Fibroblast of pulmonary artery (primary cell): Measurements from ENCODE around the gene RPL34.

Experiments used
- DNase-seq: peaks from one replicate; pipeline ENCODE4 v3.0.0-alpha.2; 2010; ENCODE audit warnings: low read depth
- H3K4me3 ChIP-seq: replicated peaks from 2 replicates; pipeline ENCODE4 v1.5.1; 2011; ENCODE audit warnings: low read depth, mild to moderate bottlenecking, control low read depth, low read length, moderate library complexity
- TF ChIP-seq, protein P1 (sequence below): IDR thresholded peaks from 2 replicates; pipeline ENCODE4 v1.5.1; 2011; ENCODE audit warnings: mild to moderate bottlenecking, control low read depth, low read length, inconsistent platforms; ENCODE audit errors: missing control alignments

RPL34 gene

DNA sequence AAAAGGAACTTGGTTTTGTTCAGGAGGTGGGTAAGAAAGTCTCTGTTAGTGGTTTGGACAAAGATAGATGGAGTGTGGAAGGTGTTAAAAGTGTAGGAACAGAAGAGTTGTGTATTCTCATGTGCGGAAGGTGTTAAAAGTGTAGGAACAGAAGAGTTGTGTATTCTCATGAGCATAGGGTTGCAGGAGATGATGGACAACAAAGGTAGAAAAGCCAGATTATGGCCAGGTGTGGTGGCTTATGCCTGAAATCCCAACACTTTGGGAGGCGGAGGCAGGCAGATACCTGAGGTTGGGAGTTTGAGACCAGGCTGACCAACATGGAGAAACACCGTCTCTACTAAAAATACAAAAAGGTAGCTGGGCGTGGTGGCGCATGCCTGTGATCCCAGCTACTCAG lies 2.5 kb downstream of the RPL34 start:
- no peak overlapping the region for H3K4me3 ChIP-seq
- TF ChIP-seq, protein P1, sequence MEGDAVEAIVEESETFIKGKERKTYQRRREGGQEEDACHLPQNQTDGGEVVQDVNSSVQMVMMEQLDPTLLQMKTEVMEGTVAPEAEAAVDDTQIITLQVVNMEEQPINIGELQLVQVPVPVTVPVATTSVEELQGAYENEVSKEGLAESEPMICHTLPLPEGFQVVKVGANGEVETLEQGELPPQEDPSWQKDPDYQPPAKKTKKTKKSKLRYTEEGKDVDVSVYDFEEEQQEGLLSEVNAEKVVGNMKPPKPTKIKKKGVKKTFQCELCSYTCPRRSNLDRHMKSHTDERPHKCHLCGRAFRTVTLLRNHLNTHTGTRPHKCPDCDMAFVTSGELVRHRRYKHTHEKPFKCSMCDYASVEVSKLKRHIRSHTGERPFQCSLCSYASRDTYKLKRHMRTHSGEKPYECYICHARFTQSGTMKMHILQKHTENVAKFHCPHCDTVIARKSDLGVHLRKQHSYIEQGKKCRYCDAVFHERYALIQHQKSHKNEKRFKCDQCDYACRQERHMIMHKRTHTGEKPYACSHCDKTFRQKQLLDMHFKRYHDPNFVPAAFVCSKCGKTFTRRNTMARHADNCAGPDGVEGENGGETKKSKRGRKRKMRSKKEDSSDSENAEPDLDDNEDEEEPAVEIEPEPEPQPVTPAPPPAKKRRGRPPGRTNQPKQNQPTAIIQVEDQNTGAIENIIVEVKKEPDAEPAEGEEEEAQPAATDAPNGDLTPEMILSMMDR: no peak
- no peak for DNase-seq

DNA sequence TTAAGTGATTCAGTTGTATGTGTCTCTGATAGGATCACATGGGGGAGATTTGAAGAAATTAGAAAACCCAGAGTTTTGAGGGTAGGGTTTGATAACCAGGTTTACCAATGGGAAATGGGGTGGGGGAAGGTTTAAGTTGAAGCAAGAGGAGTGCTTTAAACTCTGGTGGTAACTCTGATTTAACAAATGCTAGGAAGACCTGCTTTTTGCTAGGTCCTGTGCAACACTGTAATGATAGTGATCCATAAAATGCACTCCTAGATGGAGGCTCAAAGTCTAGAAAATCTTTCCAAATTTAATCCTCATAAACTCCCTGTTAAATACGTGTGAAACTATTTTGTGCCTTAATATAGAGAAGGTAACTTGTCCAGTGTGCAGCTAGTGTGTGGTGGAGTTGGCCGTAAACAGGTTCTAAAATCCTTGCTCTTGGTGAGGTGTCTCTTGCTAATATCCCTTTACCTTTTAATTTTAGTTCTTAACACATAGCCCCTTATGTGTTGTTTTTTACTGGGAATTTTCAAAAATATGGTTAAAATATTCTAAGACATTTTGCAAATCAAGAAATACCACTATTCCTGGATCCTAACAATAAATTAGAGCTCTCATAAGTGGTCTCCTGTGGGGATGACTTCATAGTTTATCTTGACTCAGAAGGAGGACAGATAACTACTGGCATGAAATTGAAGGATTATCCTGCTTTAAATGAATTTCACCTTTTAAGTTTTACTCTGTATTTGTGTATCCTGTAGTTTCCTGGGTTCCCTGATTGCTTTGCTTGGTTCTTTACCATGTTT lies 4.1 kb downstream of the RPL34 start:
- TF ChIP-seq, protein P1: no peak
- no peak overlapping the region for H3K4me3 ChIP-seq
- no peak for DNase-seq

DNA sequence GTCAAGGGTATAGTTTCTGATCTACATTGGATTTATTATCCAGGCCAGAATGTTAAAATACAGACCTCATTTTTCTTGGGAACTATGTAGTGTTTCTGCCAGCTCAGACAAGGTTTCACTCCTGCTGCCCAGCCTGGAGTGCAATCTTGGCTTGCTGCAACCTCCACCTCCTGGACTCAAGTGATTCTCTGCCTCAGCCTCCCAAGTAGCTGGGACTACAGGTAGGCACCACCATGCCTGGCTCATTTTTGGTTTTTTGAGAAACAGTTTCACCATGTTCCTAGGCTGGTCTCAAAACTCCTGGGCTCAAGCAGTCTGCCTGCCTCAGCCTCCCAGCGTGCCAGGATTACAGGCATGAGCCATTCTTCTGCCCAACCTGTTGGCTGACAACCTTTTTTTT lies 5.7 kb downstream of the RPL34 start:
- H3K4me3 ChIP-seq: no peak overlapping the region
- TF ChIP-seq, protein P1: no peak
- DNase-seq: no peak

DNA sequence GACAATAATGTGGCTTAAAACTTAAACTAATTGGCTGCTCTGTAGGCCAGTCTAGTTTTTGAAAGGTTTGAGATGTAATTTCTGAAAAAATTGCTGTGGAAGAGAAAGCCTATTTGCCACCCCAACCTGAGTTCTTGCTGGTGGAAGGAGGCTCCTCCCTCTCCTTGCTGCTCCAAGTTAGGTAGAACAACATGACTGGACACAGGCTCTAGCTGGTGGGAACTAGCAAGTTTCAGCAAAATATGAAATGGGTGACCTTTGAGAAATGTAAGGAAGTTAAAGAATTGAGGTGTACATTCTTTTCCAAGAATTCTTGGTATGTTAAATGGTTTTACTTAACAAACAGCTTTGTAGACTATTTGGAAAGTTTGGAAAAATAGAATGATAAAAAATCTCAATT lies 8.0 kb downstream of the RPL34 start:
- DNase-seq: peak; percentile 13
- H3K4me3 ChIP-seq: no peak overlapping the region
- TF ChIP-seq, protein P1: no peak

DNA sequence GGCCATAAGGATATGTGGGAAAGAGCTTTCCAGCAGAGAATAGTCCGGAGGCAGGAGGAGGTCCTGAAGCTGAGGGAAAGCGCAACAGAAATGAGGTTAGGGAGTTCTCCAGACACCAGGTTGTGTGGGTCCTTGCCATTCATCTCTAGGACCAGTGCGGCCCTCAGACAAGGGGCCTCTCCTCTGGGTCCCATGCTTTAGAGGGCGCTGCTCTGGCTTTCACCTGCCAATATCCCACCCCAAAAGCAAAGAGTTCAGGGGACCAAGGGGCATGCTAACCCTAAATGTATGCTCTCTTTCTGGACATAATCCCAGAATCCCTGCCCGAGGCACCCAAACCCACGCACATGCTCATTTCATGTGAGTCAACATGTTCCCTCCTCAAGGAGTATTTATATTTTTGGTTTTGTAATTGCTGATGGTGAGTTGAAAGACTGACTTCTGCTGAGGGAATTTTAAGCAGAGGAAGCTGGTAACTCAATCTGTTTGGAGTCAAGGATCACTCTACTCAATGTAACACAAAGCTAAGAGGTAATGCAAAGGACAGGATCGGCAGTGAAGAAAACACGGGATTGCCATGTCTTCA lies 14.8 kb downstream of the RPL34 start:
- DNase-seq: no peak
- TF ChIP-seq, protein P1: no peak
- H3K4me3 ChIP-seq: no peak overlapping the region

DNA sequence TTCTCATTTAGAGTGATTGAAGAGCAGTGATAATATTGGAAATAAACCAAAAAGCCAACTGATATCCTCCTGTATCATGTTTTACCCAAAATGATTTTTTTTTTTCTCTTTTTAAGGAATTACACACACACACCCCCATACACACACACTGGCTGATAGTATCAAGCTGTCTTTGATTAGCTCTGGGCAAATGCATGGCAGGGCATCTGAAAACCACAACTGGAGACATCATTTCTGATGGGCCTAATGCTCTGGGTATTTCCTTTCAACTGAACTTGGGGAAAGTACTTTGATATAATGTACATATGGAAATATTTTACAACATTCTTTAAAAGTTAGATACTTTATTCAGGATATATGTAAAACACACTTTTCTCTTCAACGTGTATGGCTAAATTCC lies 15.9 kb downstream of the RPL34 start:
- DNase-seq: no peak
- TF ChIP-seq, protein P1: no peak
- no peak overlapping the region for H3K4me3 ChIP-seq
